Panc1 (cell line): Measurements from ENCODE around the gene D2HGDH.

ENCODE experiments used
- CTCF ChIP-seq: fragments of 450-650 bp; IDR thresholded peaks from 2 replicates; pipeline ENCODE4 v1.5.1; 2017; ENCODE audit warnings: mild to moderate bottlenecking
- POLR2AphosphoS5 ChIP-seq: IDR thresholded peaks from 2 replicates; pipeline ENCODE4 v1.6.1; 2012; ENCODE audit warnings: mild to moderate bottlenecking, low read depth, low read length, moderate library complexity
- REST ChIP-seq, 2 experiments: IDR thresholded peaks; 2 replicates each; pipeline ENCODE4 v1.6.1; 2011 to 2012; ENCODE audit warnings: low read depth in 2 of 2, control low read depth in 1 of 2, low read length in 1 of 2, mild to moderate bottlenecking in 1 of 2, moderate library complexity in 1 of 2; ENCODE audit not compliant: insufficient read depth in 1 of 2
- TCF7L2 ChIP-seq: IDR thresholded peaks from 2 replicates; pipeline ENCODE4 v1.6.1; 2011; ENCODE audit warnings: mild to moderate bottlenecking, low read depth, low read length, inconsistent platforms

- no peak for TF ChIP-seq CTCF
- no peak; the same call in 1 of the 2 replicates for TF ChIP-seq POLR2AphosphoS5
- TF ChIP-seq TCF7L2 = no peak
- TF ChIP-seq REST (IDR thresholded peaks at IDR 0.05; ENCODE audit: insufficient read depth in 1 of 2, low read depth in 2 of 2, low read length in 1 of 2) = no peak
These were observed 35.9 kb downstream of the D2HGDH start for GRCh38 chr2:241770185-241770935.
